NCI-H146 (cell line): ENCODE data around the gene EHBP1.
A peak's percentile ranks its signal among the peaks of the same experiment; 100 is the strongest.
"Not testable (repeated sequence)": the region's sequence is repeated elsewhere in the genome, so short reads cannot be mapped to it uniquely, and the experiment has no call there.

ENCODE experiments used
- DNase-seq: peaks from one replicate; lab custom pipeline; 2025; lab: John Stamatoyannopoulos, UW

The EHBP1 gene

DNA sequence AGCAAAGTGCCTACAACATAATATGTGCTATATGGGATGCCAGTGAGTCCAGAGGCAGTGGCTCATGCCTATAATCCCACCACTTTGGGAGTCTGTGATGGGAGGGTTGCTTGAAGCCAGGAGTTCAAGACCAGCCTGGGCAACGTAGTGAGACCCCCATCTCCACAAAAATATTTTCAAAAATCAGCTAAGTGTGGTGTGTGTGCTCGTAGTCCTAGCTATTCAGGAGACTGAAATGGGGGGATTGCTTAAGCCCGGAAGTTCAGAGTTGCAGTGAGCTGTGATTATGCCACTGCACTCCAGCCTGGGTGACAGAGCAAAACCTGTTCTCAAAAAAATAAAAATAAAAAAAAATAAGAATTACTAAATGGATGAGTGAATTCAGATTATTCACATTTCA is 368.5 kb downstream of the EHBP1 start:
- no peak for DNase-seq

DNA sequence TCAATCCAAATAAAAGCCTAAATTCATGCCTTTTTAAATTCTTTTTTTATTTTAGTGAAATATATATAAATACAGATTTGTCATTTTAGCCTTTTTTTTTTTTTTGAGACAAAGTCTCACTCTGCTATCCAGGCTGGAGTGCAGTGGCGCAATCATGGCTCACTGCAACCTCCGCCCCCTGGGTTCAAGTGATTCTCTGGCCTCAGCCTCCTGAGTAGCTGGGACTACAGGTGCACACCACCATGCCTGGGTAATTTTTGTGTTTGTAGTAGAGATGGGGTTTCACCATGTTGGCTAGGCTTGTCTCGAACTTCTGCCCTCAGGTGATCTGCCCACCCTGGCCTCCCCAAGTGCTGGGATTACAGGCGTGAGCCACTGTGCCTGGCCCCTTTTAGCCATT is 368.9 kb downstream of the EHBP1 start:
- DNase-seq: not testable (repeated sequence)

- DNase-seq: peak; percentile 23
Measured at GRCh38 chr2:63078852-63079606, 373.5 kb downstream of the EHBP1 start.

- no peak for DNase-seq
Measured at GRCh38 chr2:63081404-63081803, 375.9 kb downstream of the EHBP1 start.

DNA sequence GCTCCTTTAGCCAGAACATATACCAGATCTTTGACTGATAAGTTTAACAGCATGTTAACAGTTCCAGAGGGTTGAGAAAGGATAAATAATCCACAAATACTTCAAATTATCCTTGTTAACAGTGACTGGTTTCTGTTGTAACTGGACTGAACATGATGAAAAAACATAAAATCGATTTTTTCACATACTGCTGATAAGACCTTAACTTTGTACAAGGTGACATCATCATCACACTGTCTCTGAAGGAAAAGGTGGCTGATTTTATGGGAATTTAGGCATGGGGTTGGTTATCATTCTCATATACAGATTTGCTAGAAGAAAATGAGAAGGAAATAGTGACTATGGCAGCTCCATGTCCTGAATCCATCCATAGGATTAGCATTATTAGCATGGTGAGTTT is 381.2 kb downstream of the EHBP1 start:
- no peak for DNase-seq

- no peak for DNase-seq
Measured at GRCh38 chr2:63092401-63092800, 386.9 kb downstream of the EHBP1 start.

- no peak for DNase-seq
Measured at GRCh38 chr2:63092857-63093256, 387.3 kb downstream of the EHBP1 start.

- DNase-seq: no peak
Measured at GRCh38 chr2:63093502-63093901, 388.0 kb downstream of the EHBP1 start.
